ENCODE results near the gene HMGCS2.

DNA sequence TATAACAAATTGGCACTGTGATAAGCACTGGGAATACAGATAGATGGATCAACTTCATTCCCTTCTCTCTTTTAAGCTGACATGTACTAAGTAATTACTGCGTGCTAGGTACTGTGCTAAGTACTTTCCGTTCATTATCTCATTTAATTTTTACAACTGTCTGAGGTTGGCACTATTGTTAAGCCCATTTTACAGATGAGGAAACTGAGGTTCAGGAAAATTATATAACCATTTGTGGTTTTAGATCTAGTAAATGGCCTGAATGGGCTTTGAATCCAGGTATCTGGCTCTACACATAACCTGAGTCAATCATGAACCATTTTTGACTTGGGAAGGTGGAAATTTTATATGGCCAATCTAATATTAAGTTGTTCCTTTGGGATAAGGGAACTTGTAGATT is 3.6 kb upstream of the HMGCS2 start:
- TF ChIP-seq CTCF (IDR thresholded peaks at IDR 0.05) (no peak), POLR2A (IDR thresholded peaks at IDR 0.05) (no peak)
